Right cardiac atrium (tissue), 5 donors: Measurements from ENCODE around the gene IL17RA. TPM values are rescaled to one million over a fixed set of nuclear protein-coding genes. Genes with fewer than 3 reads are reported as not detected.

Experiments used
- ATAC-seq, 2 donors: fragments of 200-7000 bp; cut with Tn5 transposase; one replicate each; pipeline versions ENCODE4 v1.8.0 to v1.9.1; 2020; ENCODE audit warnings: moderate library complexity in 2 of 2, mild to moderate bottlenecking in 1 of 2
- DNase-seq, 3 donors: peaks; one replicate each; pipeline ENCODE4 v3.0.0-alpha.2; 2020
- H3K27ac ChIP-seq: one replicate; pipeline ENCODE4 v1.5.1; 2013; ENCODE audit warnings: mild to moderate bottlenecking, low read length, control low read depth, moderate library complexity
- H3K27me3 ChIP-seq: one replicate; pipeline ENCODE4 v1.6.1; 2013; ENCODE audit not compliant: control insufficient read depth, insufficient read depth
- H3K4me1 ChIP-seq: one replicate; pipeline ENCODE4 v1.6.1; 2013; ENCODE audit warnings: low read length; ENCODE audit not compliant: control insufficient read depth, insufficient read depth
- H3K4me3 ChIP-seq: one replicate; pipeline ENCODE4 v1.5.1; 2013; ENCODE audit warnings: low read length, control low read depth
- H3K9me3 ChIP-seq: one replicate; pipeline ENCODE4 v1.6.1; 2013; ENCODE audit warnings: low read length; ENCODE audit not compliant: control insufficient read depth
- WGBS: extraction: QIAGEN DNeasy Blood & Tissue Kit; methylation state at CpG from one replicate; pipeline ENCODE4 v1.1.7; 2013; 5-methylcytosine and 5-hydroxymethylcytosine counted together
- intact Hi-C, 4 donors: fragments of 100-400 bp; cut with DNase I; formaldehyde crosslinking; loops; one replicate each; pipeline versions ENCODE4 v1.11.0 to v1.14.0; 2022 to 2023
- polyA plus RNA-seq: library from polyadenylated mRNA; stranded (reverse); fragments of 200-250 nt; gene quantifications from one replicate; pipeline ENCODE4 v1.2.3, GENCODE V29; 2013
- total RNA-seq, 4 donors: library from RNA; stranded (reverse); fragmentation: NEBNext Ultra II Directional; extraction: Animal tissue kit (Norgen Biotek cat#: 25700); gene quantifications; one replicate each; pipeline ENCODE4 v1.2.1, GENCODE V29; 2021
- donor health status: healthy with polysubstance abuse.
- donor health status: DM: no; HTN: yes; CAD: no.
- donor health status: DM: no; HTN: no; CAD: no.
- donor health status: DM: no; HTN: yes; CAD: no; lungs with severe emphysema.
- donor health status: DM: yes; HTN: yes; CAD: no.

The IL17RA gene
- total and polyA plus RNA-seq, 5 donors: 4.6 to 13.4 (median 11.8) TPM

- no peak overlapping the region for H3K4me3 ChIP-seq
- H3K27ac ChIP-seq: no peak overlapping the region
- ATAC-seq: peak; percentile 5 to 24
- intact Hi-C loops: no loop called here
- no peaks in the 10 kb centered on the region for H3K4me1 ChIP-seq
- DNase-seq: peak in 1 of 3 donors; percentile 71
- 73% methylated on average over 15 of the region's 15 CpGs for WGBS
- H3K9me3 ChIP-seq: no peaks in the 10 kb centered on the region
- H3K27me3 ChIP-seq: no peaks in the 10 kb centered on the region
Measured at GRCh38 chr22:17106785-17107546, 22.2 kb downstream of the IL17RA start.

GRCh38 chr22:17107547-17107810 is 22.7 kb downstream of the IL17RA start:
- WGBS: 91% methylated on average over 6 of the region's 6 CpGs
- intact Hi-C loops: no loop called here
- H3K9me3 ChIP-seq: no peaks in the 10 kb centered on the region
- ATAC-seq: no peak
- H3K27ac ChIP-seq: no peak overlapping the region
- no peaks in the 10 kb centered on the region for H3K4me1 ChIP-seq
- H3K4me3 ChIP-seq: no peak overlapping the region
- H3K27me3 ChIP-seq: no peaks in the 10 kb centered on the region
- DNase-seq: no peak

GRCh38 chr22:17108256-17109112 is 23.7 kb downstream of the IL17RA start:
- H3K9me3 ChIP-seq: no peaks in the 10 kb centered on the region
- no peak overlapping the region for H3K4me3 ChIP-seq
- intact Hi-C loops: no loop called here
- 96% methylated on average over 66 of the region's 66 CpGs for WGBS
- H3K27me3 ChIP-seq: no peaks in the 10 kb centered on the region
- no peaks in the 10 kb centered on the region for H3K4me1 ChIP-seq
- H3K27ac ChIP-seq: no peak overlapping the region
- ATAC-seq (no peak), DNase-seq (peak in 1 of 3 donors; percentile 68)

- Histone ChIP-seq H3K4me1 (no peaks in the 10 kb centered on the region), H3K27me3 (no peaks in the 10 kb centered on the region), H3K27ac (no peak overlapping the region), H3K9me3 (no peaks in the 10 kb centered on the region), H3K4me3 (no peak overlapping the region)
- DNase-seq (no peak), ATAC-seq (no peak)
- intact Hi-C loops: no loop called here
- WGBS: 93% methylated on average over 42 of the region's 42 CpGs
Measured at GRCh38 chr22:17109113-17109865, 24.5 kb downstream of the IL17RA start.

- no peak for ATAC-seq
- WGBS: 91% methylated on average over 16 of the region's 16 CpGs
- no peak for DNase-seq
Measured at GRCh38 chr22:17109976-17110375, 25.2 kb downstream of the IL17RA start.

GRCh38 chr22:17110791-17111550 is 26.2 kb downstream of the IL17RA start:
- Histone ChIP-seq H3K9me3 (no peaks in the 10 kb centered on the region), H3K27me3 (no peaks in the 10 kb centered on the region), H3K4me3 (no peak overlapping the region), H3K4me1 (no peaks in the 10 kb centered on the region), H3K27ac (no peak overlapping the region)
- DNase-seq (no peak), ATAC-seq (no peak)
- WGBS: 73% methylated on average over 13 of the region's 13 CpGs
- intact Hi-C loops: no loop called here

More at GRCh38 chr22:17109976-17110375, 25.2 kb downstream of the IL17RA start:
- Histone ChIP-seq H3K9me3 (no peaks in the 10 kb centered on the region), H3K27me3 (no peaks in the 10 kb centered on the region), H3K4me3 (no peak overlapping the region), H3K4me1 (no peaks in the 10 kb centered on the region), H3K27ac (no peak overlapping the region)
- intact Hi-C loops: no loop called here

GRCh38 chr22:17112491-17113042 is 27.8 kb downstream of the IL17RA start:
- H3K4me1 ChIP-seq: no peaks in the 10 kb centered on the region
- no peak overlapping the region for H3K27ac ChIP-seq
- no peak overlapping the region for H3K4me3 ChIP-seq
- ATAC-seq (no peak), DNase-seq (no peak)
- H3K27me3 ChIP-seq: no peaks in the 10 kb centered on the region
- WGBS: 79% methylated on average over 9 of the region's 9 CpGs
- intact Hi-C loops: no loop called here
- no peaks in the 10 kb centered on the region for H3K9me3 ChIP-seq

- H3K4me1 ChIP-seq: no peaks in the 10 kb centered on the region
- intact Hi-C loops: no loop called here
- no peak for DNase-seq
- no peak overlapping the region for H3K4me3 ChIP-seq
- H3K27ac ChIP-seq: no peak overlapping the region
- H3K27me3 ChIP-seq: no peaks in the 10 kb centered on the region
- 79% methylated on average over 8 of the region's 8 CpGs for WGBS
- no peak for ATAC-seq
- H3K9me3 ChIP-seq: no peaks in the 10 kb centered on the region
Measured at GRCh38 chr22:17113600-17113999, 28.8 kb downstream of the IL17RA start.

GRCh38 chr22:17114173-17114897 is 29.5 kb downstream of the IL17RA start:
- 66% methylated on average over 13 of the region's 13 CpGs for WGBS
- ATAC-seq (no peak), DNase-seq (no peak)
- intact Hi-C loops: no loop called here
- Histone ChIP-seq H3K4me3 (no peak overlapping the region), H3K9me3 (no peaks in the 10 kb centered on the region), H3K4me1 (no peaks in the 10 kb centered on the region), H3K27ac (no peak overlapping the region), H3K27me3 (no peaks in the 10 kb centered on the region)

- Histone ChIP-seq H3K27ac (no peak overlapping the region), H3K27me3 (no peaks in the 10 kb centered on the region), H3K4me1 (no peaks in the 10 kb centered on the region), H3K9me3 (no peaks in the 10 kb centered on the region), H3K4me3 (no peak overlapping the region)
- DNase-seq (no peak), ATAC-seq (no peak)
- 82% methylated on average over 9 of the region's 9 CpGs for WGBS
- intact Hi-C loops: no loop called here
Measured at GRCh38 chr22:17114898-17115235, 30.1 kb downstream of the IL17RA start.
